ENCODE measurements around the gene ENTPD2.

DNA sequence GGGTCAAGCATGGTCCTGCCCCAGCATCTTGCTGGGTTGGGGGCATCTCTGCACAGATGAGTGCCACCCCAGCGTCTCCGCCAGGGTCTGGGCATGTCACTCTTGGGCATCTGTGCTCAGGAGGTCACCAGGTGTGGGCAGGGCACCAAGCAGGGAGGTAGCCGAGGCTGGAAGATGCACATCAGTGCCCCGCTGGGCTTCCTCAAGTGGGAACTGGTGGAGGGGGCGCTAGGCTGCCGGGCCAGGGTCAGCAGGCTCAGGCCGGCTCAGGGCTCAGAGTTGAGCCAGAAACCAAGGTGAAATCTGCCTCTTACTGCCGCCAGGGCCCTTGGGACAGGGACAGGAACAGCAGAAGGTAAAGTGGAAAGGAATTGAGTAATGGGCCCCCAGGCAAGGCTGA is 17.9 kb downstream of the ENTPD2 start:
- TF ChIP-seq, protein P1, sequence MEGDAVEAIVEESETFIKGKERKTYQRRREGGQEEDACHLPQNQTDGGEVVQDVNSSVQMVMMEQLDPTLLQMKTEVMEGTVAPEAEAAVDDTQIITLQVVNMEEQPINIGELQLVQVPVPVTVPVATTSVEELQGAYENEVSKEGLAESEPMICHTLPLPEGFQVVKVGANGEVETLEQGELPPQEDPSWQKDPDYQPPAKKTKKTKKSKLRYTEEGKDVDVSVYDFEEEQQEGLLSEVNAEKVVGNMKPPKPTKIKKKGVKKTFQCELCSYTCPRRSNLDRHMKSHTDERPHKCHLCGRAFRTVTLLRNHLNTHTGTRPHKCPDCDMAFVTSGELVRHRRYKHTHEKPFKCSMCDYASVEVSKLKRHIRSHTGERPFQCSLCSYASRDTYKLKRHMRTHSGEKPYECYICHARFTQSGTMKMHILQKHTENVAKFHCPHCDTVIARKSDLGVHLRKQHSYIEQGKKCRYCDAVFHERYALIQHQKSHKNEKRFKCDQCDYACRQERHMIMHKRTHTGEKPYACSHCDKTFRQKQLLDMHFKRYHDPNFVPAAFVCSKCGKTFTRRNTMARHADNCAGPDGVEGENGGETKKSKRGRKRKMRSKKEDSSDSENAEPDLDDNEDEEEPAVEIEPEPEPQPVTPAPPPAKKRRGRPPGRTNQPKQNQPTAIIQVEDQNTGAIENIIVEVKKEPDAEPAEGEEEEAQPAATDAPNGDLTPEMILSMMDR (conservative IDR thresholded peaks at IDR 0.05 in 1 of 2, IDR thresholded peaks at IDR 0.05 in 1 of 2; ENCODE audit: low read depth in 1 of 2, low read length in 2 of 2) = no peak
- no peak for TF ChIP-seq EZH2 (IDR thresholded peaks at IDR 0.05; ENCODE audit: low read length, missing control alignments)

Measured in fibroblast of lung (primary cell).